ENCODE results near the gene GPR108. TPM values are rescaled to one million over a fixed set of nuclear protein-coding genes. Genes with fewer than 3 reads are reported as not detected.

Gene GPR108
- polyA plus RNA-seq, 1 donor from 2014 or later, result 24.6 TPM

DNA sequence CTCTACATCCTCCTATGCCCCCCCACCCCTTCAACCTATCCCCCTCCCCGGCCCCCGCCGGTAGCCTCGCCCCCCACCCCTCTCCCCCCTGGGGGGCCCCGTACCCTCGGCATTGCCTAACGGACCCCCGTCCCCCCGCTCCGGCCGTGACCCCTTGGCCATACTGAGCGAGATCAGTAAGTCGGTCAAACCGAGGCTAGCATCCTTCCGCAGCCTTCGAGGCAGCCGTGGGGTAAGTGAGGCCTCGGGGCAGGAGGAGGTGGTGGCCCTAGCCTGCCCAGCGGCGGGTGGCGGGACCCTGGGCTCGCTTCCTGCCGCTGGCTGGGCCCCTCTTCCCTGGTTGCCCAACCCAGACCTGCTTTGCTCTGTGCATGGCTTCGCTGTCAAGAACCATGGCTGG is 8.6 kb upstream of the GPR108 start:
- H4K20me1 ChIP-seq (ENCODE audit: insufficient read depth), result no peaks in the 10 kb centered on the region
- no peak overlapping the region for H3K9ac ChIP-seq (ENCODE audit: low read length)
- H3K27ac ChIP-seq (ENCODE audit: low read length), result no peak overlapping the region
- no peaks in the 10 kb centered on the region for H3F3A ChIP-seq (ENCODE audit: insufficient read depth, low read length, poor library complexity, severe bottlenecking)
- no peaks in the 10 kb centered on the region for H3K36me3 ChIP-seq (ENCODE audit: insufficient read depth, low read length)
- no peak for TF ChIP-seq MXI1 (conservative IDR thresholded peaks at IDR 0.05; ENCODE audit: poor library complexity, severe bottlenecking)
- no peak for TF ChIP-seq EZH2 (IDR thresholded peaks at IDR 0.05; ENCODE audit: borderline replicate concordance, insufficient read depth, low read length, poor library complexity, severe bottlenecking)
- TF ChIP-seq, protein P1, sequence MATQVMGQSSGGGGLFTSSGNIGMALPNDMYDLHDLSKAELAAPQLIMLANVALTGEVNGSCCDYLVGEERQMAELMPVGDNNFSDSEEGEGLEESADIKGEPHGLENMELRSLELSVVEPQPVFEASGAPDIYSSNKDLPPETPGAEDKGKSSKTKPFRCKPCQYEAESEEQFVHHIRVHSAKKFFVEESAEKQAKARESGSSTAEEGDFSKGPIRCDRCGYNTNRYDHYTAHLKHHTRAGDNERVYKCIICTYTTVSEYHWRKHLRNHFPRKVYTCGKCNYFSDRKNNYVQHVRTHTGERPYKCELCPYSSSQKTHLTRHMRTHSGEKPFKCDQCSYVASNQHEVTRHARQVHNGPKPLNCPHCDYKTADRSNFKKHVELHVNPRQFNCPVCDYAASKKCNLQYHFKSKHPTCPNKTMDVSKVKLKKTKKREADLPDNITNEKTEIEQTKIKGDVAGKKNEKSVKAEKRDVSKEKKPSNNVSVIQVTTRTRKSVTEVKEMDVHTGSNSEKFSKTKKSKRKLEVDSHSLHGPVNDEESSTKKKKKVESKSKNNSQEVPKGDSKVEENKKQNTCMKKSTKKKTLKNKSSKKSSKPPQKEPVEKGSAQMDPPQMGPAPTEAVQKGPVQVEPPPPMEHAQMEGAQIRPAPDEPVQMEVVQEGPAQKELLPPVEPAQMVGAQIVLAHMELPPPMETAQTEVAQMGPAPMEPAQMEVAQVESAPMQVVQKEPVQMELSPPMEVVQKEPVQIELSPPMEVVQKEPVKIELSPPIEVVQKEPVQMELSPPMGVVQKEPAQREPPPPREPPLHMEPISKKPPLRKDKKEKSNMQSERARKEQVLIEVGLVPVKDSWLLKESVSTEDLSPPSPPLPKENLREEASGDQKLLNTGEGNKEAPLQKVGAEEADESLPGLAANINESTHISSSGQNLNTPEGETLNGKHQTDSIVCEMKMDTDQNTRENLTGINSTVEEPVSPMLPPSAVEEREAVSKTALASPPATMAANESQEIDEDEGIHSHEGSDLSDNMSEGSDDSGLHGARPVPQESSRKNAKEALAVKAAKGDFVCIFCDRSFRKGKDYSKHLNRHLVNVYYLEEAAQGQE (IDR thresholded peaks at IDR 0.05; ENCODE audit: borderline replicate concordance), result no peak
- no peak for TF ChIP-seq EP300 (conservative IDR thresholded peaks at IDR 0.05; ENCODE audit: poor library complexity, severe bottlenecking)
- TF ChIP-seq POLR2AphosphoS5 (IDR thresholded peaks at IDR 0.05), result no peak
- TF ChIP-seq RAD21 (conservative IDR thresholded peaks at IDR 0.05), result no peak
- TF ChIP-seq TAF1 (IDR thresholded peaks at IDR 0.05; ENCODE audit: low read depth), result no peak
- TF ChIP-seq, protein P2, sequence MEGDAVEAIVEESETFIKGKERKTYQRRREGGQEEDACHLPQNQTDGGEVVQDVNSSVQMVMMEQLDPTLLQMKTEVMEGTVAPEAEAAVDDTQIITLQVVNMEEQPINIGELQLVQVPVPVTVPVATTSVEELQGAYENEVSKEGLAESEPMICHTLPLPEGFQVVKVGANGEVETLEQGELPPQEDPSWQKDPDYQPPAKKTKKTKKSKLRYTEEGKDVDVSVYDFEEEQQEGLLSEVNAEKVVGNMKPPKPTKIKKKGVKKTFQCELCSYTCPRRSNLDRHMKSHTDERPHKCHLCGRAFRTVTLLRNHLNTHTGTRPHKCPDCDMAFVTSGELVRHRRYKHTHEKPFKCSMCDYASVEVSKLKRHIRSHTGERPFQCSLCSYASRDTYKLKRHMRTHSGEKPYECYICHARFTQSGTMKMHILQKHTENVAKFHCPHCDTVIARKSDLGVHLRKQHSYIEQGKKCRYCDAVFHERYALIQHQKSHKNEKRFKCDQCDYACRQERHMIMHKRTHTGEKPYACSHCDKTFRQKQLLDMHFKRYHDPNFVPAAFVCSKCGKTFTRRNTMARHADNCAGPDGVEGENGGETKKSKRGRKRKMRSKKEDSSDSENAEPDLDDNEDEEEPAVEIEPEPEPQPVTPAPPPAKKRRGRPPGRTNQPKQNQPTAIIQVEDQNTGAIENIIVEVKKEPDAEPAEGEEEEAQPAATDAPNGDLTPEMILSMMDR (IDR thresholded peaks at IDR 0.05; ENCODE audit: poor library complexity, severe bottlenecking), result no peak
- TF ChIP-seq SMC3 (conservative IDR thresholded peaks at IDR 0.05; ENCODE audit: poor library complexity), result no peak
- H3K4me3 ChIP-seq (ENCODE audit: low read length), result no peak overlapping the region
- H3K9me2 ChIP-seq (ENCODE audit: insufficient read depth, low read length), result no peaks in the 10 kb centered on the region
- H3K4me2 ChIP-seq (ENCODE audit: low read length), result no peak overlapping the region
- H2AFZ ChIP-seq (ENCODE audit: low read depth, low read length), result no peak overlapping the region
- no peaks in the 10 kb centered on the region for H3K27me3 ChIP-seq (ENCODE audit: insufficient read depth, low read depth, low read length)
- H3K79me2 ChIP-seq (replicated peaks; ENCODE audit: insufficient read depth, low read length), result no peaks in the 10 kb centered on the region
- H3K9me3 ChIP-seq (ENCODE audit: low read length), result no peaks in the 10 kb centered on the region

DNA sequence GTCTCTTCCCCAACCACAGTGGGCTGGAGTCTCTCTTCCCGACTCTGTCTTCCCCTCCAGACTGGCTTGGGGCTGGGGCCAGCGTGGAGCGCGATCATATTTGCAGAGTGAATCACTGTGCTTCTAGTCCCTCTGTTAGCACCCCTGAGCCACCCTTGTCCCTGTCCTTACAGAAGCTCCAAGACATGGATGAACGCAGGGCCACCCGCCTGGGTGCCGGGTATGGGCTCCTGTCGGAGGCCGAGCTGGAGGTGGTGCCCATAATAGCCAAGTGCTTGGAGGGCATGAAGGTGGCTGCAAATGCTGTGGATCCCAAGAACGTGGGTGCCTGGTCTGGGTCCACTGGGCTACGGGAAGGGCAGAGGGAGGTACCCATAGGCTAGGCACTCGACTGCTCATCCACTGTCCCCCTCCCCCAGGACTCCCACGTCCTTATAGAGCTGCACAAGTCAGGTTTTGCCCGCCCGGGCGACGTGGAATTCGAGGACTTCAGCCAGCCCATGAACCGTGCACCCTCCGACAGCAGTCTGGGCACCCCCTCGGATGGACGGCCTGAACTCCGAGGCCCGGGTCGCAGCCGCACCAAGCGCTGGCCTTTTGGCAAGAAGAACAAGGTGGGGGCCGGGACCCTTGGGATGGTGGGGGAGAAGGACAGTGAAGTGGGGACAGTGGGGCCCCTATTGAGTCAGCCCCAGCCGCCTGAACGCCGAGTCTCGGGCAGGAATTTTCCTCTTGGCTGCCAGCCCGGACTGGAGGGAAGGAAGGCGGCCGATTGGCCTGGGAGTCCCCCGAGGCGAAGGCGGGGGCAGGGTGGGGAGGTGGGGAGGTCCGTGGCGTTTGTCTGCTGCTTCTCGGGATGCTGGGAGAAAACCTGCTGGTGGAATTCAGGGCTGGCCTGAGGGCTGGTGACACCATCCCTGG is 7.3 kb upstream of the GPR108 start:
- peaks cover 8% of the 10 kb centered on the region for H3K27me3 ChIP-seq (ENCODE audit: insufficient read depth, low read depth, low read length)
- H3K4me3 ChIP-seq (ENCODE audit: low read length), result no peak overlapping the region
- no peaks in the 10 kb centered on the region for H3K9me3 ChIP-seq (ENCODE audit: low read length)
- no peak overlapping the region for H3K4me2 ChIP-seq (ENCODE audit: low read length)
- H3K79me2 ChIP-seq (replicated peaks; ENCODE audit: insufficient read depth, low read length), result no peaks in the 10 kb centered on the region
- no peak overlapping the region for H3K27ac ChIP-seq (ENCODE audit: low read length)
- no peaks in the 10 kb centered on the region for H3K9me2 ChIP-seq (ENCODE audit: insufficient read depth, low read length)
- H3K9ac ChIP-seq (ENCODE audit: low read length), result no peak overlapping the region
- no peaks in the 10 kb centered on the region for H3F3A ChIP-seq (ENCODE audit: insufficient read depth, low read length, poor library complexity, severe bottlenecking)
- H2AFZ ChIP-seq (ENCODE audit: low read depth, low read length), result no peak overlapping the region
- H4K20me1 ChIP-seq (ENCODE audit: insufficient read depth), result no peaks in the 10 kb centered on the region
- no peak for TF ChIP-seq MXI1 (conservative IDR thresholded peaks at IDR 0.05; ENCODE audit: poor library complexity, severe bottlenecking)
- no peak for TF ChIP-seq RAD21 (conservative IDR thresholded peaks at IDR 0.05)
- TF ChIP-seq SMC3 (conservative IDR thresholded peaks at IDR 0.05; ENCODE audit: poor library complexity), result no peak
- TF ChIP-seq, protein P1 (IDR thresholded peaks at IDR 0.05; ENCODE audit: borderline replicate concordance), result no peak
- TF ChIP-seq EZH2 (IDR thresholded peaks at IDR 0.05; ENCODE audit: borderline replicate concordance, insufficient read depth, low read length, poor library complexity, severe bottlenecking), result no peak
- no peak for TF ChIP-seq POLR2AphosphoS5 (IDR thresholded peaks at IDR 0.05)
- H3K36me3 ChIP-seq (ENCODE audit: insufficient read depth, low read length), result no peaks in the 10 kb centered on the region
